Thyroid gland (tissue), 4 donors: ENCODE results near the gene ST6GALNAC5. TPM values are rescaled to one million over a fixed set of nuclear protein-coding genes. Genes with fewer than 3 reads are reported as not detected.

Experiments
- DNase-seq, 2 donors: peaks; one replicate each; pipeline ENCODE4 v3.0.0-alpha.2; 2019
- H3K27ac ChIP-seq, 3 donors: fragments of 200-600 bp; sonication (generic); 1 replicate in 2 of 3; 2 replicates in 1 of 3; pipeline ENCODE4 v1.5.1; 2016 to 2019; ENCODE audit warnings: mild to moderate bottlenecking in 1 of 3, moderate library complexity in 1 of 3
- H3K27me3 ChIP-seq: fragments of 200-600 bp; sonication (generic); one replicate; pipeline ENCODE4 v1.5.1; 2019
- H3K36me3 ChIP-seq, 2 donors: fragments of 200-600 bp; sonication (generic); one replicate each; pipeline ENCODE4 v1.5.1; 2016 to 2019
- H3K4me1 ChIP-seq, 2 donors: fragments of 200-600 bp; sonication (generic); one replicate each; pipeline ENCODE4 v1.5.1; 2017 to 2019
- H3K4me3 ChIP-seq, 3 donors: fragments of 200-600 bp; sonication (generic); replicated peaks in 1 of 3; 1 replicate in 2 of 3; 2 replicates in 1 of 3; pipeline ENCODE4 v1.5.1; 2016; ENCODE audit warnings: mild to moderate bottlenecking in 1 of 3
- H3K9me3 ChIP-seq: fragments of 200-600 bp; sonication (generic); one replicate; pipeline ENCODE4 v1.5.1; 2017
- CTCF ChIP-seq, 6 experiments: fragments of 200-600 bp in 3 of 6; fragments of 450-650 bp in 3 of 6; sonication (generic) in 3 of 6; IDR thresholded peaks; one replicate each; pipeline ENCODE4 v1.5.1; 2016 to 2019; ENCODE audit warnings: antibody characterized with exemption in 6 of 6, mild to moderate bottlenecking in 2 of 6, inconsistent platforms in 1 of 6, moderate library complexity in 1 of 6
- POLR2A ChIP-seq, 2 donors: fragments of 450-650 bp; IDR thresholded peaks; one replicate each; pipeline ENCODE4 v1.6.1; 2017; ENCODE audit warnings: antibody characterized with exemption in 2 of 2, mild to moderate bottlenecking in 2 of 2, moderate library complexity in 1 of 2
- WGBS, 2 donors: methylation state at CpG; one replicate each; pipeline ENCODE4 v1.1.5; 2017; 5-methylcytosine and 5-hydroxymethylcytosine counted together
- intact Hi-C: fragments of 100-400 bp; cut with DNase I; formaldehyde crosslinking; loops from one replicate; pipeline ENCODE4 v1.15.1; 2023
- total RNA-seq, 4 donors: library from RNA; depleted of rRNA; stranded (reverse); fragments of >200 nt; gene quantifications; one replicate each; pipeline ENCODE4 v1.2.3, GENCODE V29; 2016

Gene ST6GALNAC5
- total RNA-seq, 4 donors from 2014 or later, result 0.83 to 3.0 TPM; not detected in 2

- no peak for DNase-seq
These were observed 14.5 kb downstream of the ST6GALNAC5 start for GRCh38 chr1:76881762-76882161.

GRCh38 chr1:76891931-76892622 is 24.8 kb downstream of the ST6GALNAC5 start:
- Histone ChIP-seq H3K27me3 (no peaks in the 10 kb centered on the region), H3K4me1 (no peaks in the 10 kb centered on the region), H3K4me3 (no peak overlapping the region), H3K9me3 (no peaks in the 10 kb centered on the region), H3K36me3 (no peaks in the 10 kb centered on the region), H3K27ac (no peak overlapping the region)
- DNase-seq, result no peak
- intact Hi-C loops, result no loop called here
- 84 to 88% methylated on average over 4 of the region's 4 CpGs for WGBS, 2 donors
- TF ChIP-seq CTCF (IDR thresholded peaks at IDR 0.05), result no peak
- TF ChIP-seq POLR2A (IDR thresholded peaks at IDR 0.05), result no peak

More at GRCh38 chr1:76881762-76882161, 14.5 kb downstream of the ST6GALNAC5 start:
- no peak overlapping the region for H3K4me3 ChIP-seq
- H3K4me1 ChIP-seq, result no peaks in the 10 kb centered on the region
- H3K36me3 ChIP-seq, result no peaks in the 10 kb centered on the region
- H3K27ac ChIP-seq, result no peak overlapping the region
- H3K9me3 ChIP-seq, result no peaks in the 10 kb centered on the region
- TF ChIP-seq POLR2A (IDR thresholded peaks at IDR 0.05) (no peak), CTCF (IDR thresholded peaks at IDR 0.05) (no peak)
- intact Hi-C loops, result no loop called here
- no peaks in the 10 kb centered on the region for H3K27me3 ChIP-seq

GRCh38 chr1:76892675-76893074 is 25.4 kb downstream of the ST6GALNAC5 start:
- Histone ChIP-seq H3K4me1 (no peaks in the 10 kb centered on the region), H3K27me3 (no peaks in the 10 kb centered on the region), H3K36me3 (no peaks in the 10 kb centered on the region), H3K4me3 (no peak overlapping the region), H3K9me3 (no peaks in the 10 kb centered on the region), H3K27ac (no peak overlapping the region)
- no peak for TF ChIP-seq POLR2A (IDR thresholded peaks at IDR 0.05)
- TF ChIP-seq CTCF (IDR thresholded peaks at IDR 0.05), result no peak
- intact Hi-C loops, result no loop called here
- 84 to 85% methylated on average over 1 of the region's 1 CpG for WGBS, 2 donors
- DNase-seq, result no peak

GRCh38 chr1:76901158-76901767 is 34.0 kb downstream of the ST6GALNAC5 start:
- TF ChIP-seq CTCF (IDR thresholded peaks at IDR 0.05) (peak in 4 of 6 experiments; percentile 16 to 58 (median 34)), POLR2A (IDR thresholded peaks at IDR 0.05) (no peak)
- no peaks in the 10 kb centered on the region for H3K27me3 ChIP-seq
- 81 to 87% methylated on average over 2 of the region's 2 CpGs for WGBS, 2 donors
- DNase-seq, result peak; percentile 14 to 16
- no peaks in the 10 kb centered on the region for H3K4me1 ChIP-seq
- H3K9me3 ChIP-seq, result no peaks in the 10 kb centered on the region
- intact Hi-C loops, result no loop called here
- H3K4me3 ChIP-seq, result no peak overlapping the region
- H3K36me3 ChIP-seq, result no peaks in the 10 kb centered on the region
- H3K27ac ChIP-seq, result no peak overlapping the region

GRCh38 chr1:76905876-76906595 is 38.8 kb downstream of the ST6GALNAC5 start:
- no peaks in the 10 kb centered on the region for H3K4me1 ChIP-seq
- H3K27ac ChIP-seq, result no peak overlapping the region
- WGBS, 2 donors, result 81 to 86% methylated on average over 4 of the region's 4 CpGs
- no peaks in the 10 kb centered on the region for H3K9me3 ChIP-seq
- intact Hi-C loops, result no loop called here
- H3K36me3 ChIP-seq, result no peaks in the 10 kb centered on the region
- TF ChIP-seq POLR2A (IDR thresholded peaks at IDR 0.05), result no peak
- no peak for TF ChIP-seq CTCF (IDR thresholded peaks at IDR 0.05)
- no peaks in the 10 kb centered on the region for H3K27me3 ChIP-seq
- H3K4me3 ChIP-seq, result no peak overlapping the region
- no peak for DNase-seq
